DND-41 (cell line): ENCODE results near the gene ACACA.
"Not testable (repeated sequence)": the region's sequence is repeated elsewhere in the genome, so short reads cannot be mapped to it uniquely, and the experiment has no call there.

ENCODE experiments used
- ATAC-seq: fragments of 200-7000 bp; cut with Tn5 transposase; 3 replicates; pipeline ENCODE4 v1.9.1; 2021; ENCODE audit warnings: low read depth; ENCODE audit not compliant: insufficient read depth
- DNase-seq: peaks from one replicate; pipeline ENCODE4 v3.0.0-alpha.2; 2020
- H2AFZ ChIP-seq: 2 replicates; pipeline ENCODE4 v1.6.0; 2012; ENCODE audit warnings: low read depth, low read length
- H3K27ac ChIP-seq: 2 replicates; pipeline ENCODE4 v1.5.1; 2012; ENCODE audit warnings: low read length, inconsistent platforms
- H3K27me3 ChIP-seq: fragments of 200-600 bp; sonication (generic); 2 replicates; pipeline ENCODE4 v1.6.0; 2012; ENCODE audit warnings: low read length, mild to moderate bottlenecking, inconsistent platforms; ENCODE audit not compliant: insufficient read depth, poor library complexity
- H3K36me3 ChIP-seq: 2 replicates; pipeline ENCODE4 v1.5.1; 2012; ENCODE audit warnings: low read length, inconsistent platforms; ENCODE audit not compliant: insufficient read depth
- H3K4me1 ChIP-seq: 2 replicates; pipeline ENCODE4 v1.5.1; 2012; ENCODE audit warnings: mild to moderate bottlenecking, low read length; ENCODE audit not compliant: insufficient read depth
- H3K4me2 ChIP-seq: 2 replicates; pipeline ENCODE4 v1.6.0; 2012; ENCODE audit warnings: mild to moderate bottlenecking, moderate library complexity, low read length, inconsistent platforms; ENCODE audit not compliant: insufficient read depth
- H3K4me3 ChIP-seq, 2 experiments: fragments of 200-600 bp in 1 of 2; shearing (Covaris generic) in 1 of 2; 2 replicates each; pipeline ENCODE4 v1.5.1; 2012 to 2016; ENCODE audit warnings: inconsistent platforms in 2 of 2, low read length in 2 of 2, mild to moderate bottlenecking in 2 of 2, low read depth in 1 of 2, moderate library complexity in 1 of 2
- H3K79me2 ChIP-seq: 2 replicates; pipeline ENCODE4 v1.6.0; 2012; ENCODE audit warnings: low read length, inconsistent platforms; ENCODE audit not compliant: insufficient read depth
- H3K9ac ChIP-seq: 2 replicates; pipeline ENCODE4 v1.6.0; 2012; ENCODE audit warnings: low read depth, mild to moderate bottlenecking, inconsistent platforms, low read length, moderate library complexity
- H3K9me3 ChIP-seq: 2 replicates; pipeline ENCODE4 v1.5.1; 2012; ENCODE audit warnings: low read length, moderate library complexity, mild to moderate bottlenecking, inconsistent platforms; ENCODE audit not compliant: insufficient read depth, severe bottlenecking
- H4K20me1 ChIP-seq: 2 replicates; pipeline ENCODE4 v1.6.0; 2012; ENCODE audit warnings: low read length; ENCODE audit not compliant: insufficient read depth
- EZH2 ChIP-seq: IDR thresholded peaks from 3 replicates; pipeline ENCODE4 v1.6.1; 2012; ENCODE audit warnings: borderline replicate concordance, low read depth, mild to moderate bottlenecking, moderate library complexity, low read length, inconsistent platforms; ENCODE audit not compliant: severe bottlenecking
- TF ChIP-seq, protein P1 (sequence below): IDR thresholded peaks from 2 replicates; pipeline ENCODE4 v1.5.1; 2012; ENCODE audit warnings: borderline replicate concordance, low read length, moderate library complexity, mild to moderate bottlenecking; ENCODE audit not compliant: poor library complexity, severe bottlenecking; ENCODE audit errors: extremely low read depth

ACACA gene

DNA sequence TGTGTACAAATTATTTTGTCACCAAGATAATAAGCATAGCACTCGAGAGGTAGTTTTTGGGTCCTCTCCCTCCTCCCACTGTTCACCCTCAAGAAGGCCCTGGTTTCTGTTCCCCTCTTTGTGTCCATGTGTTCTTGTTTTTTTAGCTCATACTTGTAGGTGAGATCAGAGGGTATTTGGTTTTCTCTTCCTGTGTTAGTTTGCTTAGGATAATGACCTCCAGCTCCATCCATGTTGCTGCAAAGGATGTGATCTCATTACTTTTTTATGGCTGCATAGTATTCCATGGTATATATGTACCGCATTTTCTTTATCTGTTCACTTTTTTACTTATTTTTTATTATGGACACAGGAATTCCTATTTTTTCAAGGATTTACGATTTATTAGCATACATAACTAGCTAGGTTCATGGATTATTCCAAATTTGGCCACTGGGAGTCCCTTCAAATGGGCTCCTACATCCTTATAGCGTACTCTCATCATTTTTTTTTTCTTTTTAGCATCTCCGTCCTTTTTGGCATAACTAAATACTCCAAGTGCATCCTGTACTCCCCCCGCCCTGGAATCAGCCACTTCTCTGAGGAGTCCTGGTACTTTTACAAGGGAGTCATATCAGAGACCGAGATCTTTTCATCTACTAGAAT, 7.4 kb upstream of the ACACA start:
- Histone ChIP-seq H3K9me3 (no peaks in the 10 kb centered on the region), H4K20me1 (peaks cover under 1% of the 10 kb centered on the region; the same call in 1 of the 2 replicates), H3K27me3 (no peaks in the 10 kb centered on the region), H3K4me1 (peaks cover 9% of the 10 kb centered on the region), H2AFZ (no peak overlapping the region), H3K4me2 (no peak overlapping the region), H3K36me3 (peaks cover 88% of the 10 kb centered on the region), H3K9ac (no peak overlapping the region), H3K27ac (no peak overlapping the region), H3K79me2 (peaks cover 70% of the 10 kb centered on the region), H3K4me3 (no peak overlapping the region)
- no peak for ATAC-seq
- no peak for DNase-seq
- TF ChIP-seq EZH2 = no peak
- TF ChIP-seq, protein P1, sequence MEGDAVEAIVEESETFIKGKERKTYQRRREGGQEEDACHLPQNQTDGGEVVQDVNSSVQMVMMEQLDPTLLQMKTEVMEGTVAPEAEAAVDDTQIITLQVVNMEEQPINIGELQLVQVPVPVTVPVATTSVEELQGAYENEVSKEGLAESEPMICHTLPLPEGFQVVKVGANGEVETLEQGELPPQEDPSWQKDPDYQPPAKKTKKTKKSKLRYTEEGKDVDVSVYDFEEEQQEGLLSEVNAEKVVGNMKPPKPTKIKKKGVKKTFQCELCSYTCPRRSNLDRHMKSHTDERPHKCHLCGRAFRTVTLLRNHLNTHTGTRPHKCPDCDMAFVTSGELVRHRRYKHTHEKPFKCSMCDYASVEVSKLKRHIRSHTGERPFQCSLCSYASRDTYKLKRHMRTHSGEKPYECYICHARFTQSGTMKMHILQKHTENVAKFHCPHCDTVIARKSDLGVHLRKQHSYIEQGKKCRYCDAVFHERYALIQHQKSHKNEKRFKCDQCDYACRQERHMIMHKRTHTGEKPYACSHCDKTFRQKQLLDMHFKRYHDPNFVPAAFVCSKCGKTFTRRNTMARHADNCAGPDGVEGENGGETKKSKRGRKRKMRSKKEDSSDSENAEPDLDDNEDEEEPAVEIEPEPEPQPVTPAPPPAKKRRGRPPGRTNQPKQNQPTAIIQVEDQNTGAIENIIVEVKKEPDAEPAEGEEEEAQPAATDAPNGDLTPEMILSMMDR = peak; percentile 36

GRCh38 chr17:37410357-37410756, 3.7 kb upstream of the ACACA start:
- no peak overlapping the region for H3K4me2 ChIP-seq
- no peaks in the 10 kb centered on the region for H4K20me1 ChIP-seq
- peaks cover 57% of the 10 kb centered on the region for H3K36me3 ChIP-seq
- no peak overlapping the region for H2AFZ ChIP-seq
- no peak for DNase-seq
- no peak overlapping the region for H3K9ac ChIP-seq
- H3K79me2 ChIP-seq = peaks cover 74% of the 10 kb centered on the region
- ATAC-seq = no peak
- no peak for TF ChIP-seq EZH2
- TF ChIP-seq, protein P1 = no peak
- H3K27me3 ChIP-seq = no peaks in the 10 kb centered on the region
- no peak overlapping the region for H3K4me3 ChIP-seq
- H3K27ac ChIP-seq = no peak overlapping the region
- H3K9me3 ChIP-seq = no peaks in the 10 kb centered on the region
- H3K4me1 ChIP-seq = peaks cover 35% of the 10 kb centered on the region

DNA sequence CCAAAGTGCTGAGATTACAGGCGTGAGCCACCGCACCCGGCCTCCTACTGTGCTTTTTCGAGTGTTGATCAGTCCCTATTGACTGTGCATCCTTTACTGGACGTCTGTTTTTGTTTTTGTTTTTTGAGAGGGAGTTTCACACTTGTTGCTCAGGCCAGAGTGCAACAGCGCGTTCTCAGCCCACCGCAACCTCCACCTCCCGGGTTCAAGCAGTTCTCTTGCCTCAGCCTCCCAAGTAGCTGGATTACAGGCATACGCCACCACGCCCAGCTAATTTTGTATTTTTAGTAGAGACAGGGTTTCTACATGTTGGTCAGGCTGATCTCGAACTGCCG, 1.5 kb upstream of the ACACA start:
- peaks cover 52% of the 10 kb centered on the region for H3K4me1 ChIP-seq
- H3K9ac ChIP-seq = peak overlapping the region; percentile 98
- ATAC-seq, DNase-seq, H2AFZ ChIP-seq, H3K27me3 ChIP-seq, H3K9me3 ChIP-seq, H4K20me1 ChIP-seq: not testable (repeated sequence)
- H3K27ac ChIP-seq = 0 out of 2 replicates have a peak overlapping the region, but pooled peaks have one; percentile 37
- peaks cover 78% of the 10 kb centered on the region for H3K79me2 ChIP-seq
- peak overlapping the region; percentile 68 for H3K4me2 ChIP-seq
- peaks cover 35% of the 10 kb centered on the region for H3K36me3 ChIP-seq
- H3K4me3 ChIP-seq = peak overlapping the region in 1 of 2 experiments; percentile 91; a peak in 2 of 4 replicates

GRCh38 chr17:37405955-37406634, 541 bp downstream of the ACACA start:
- Histone ChIP-seq H3K36me3 (peaks cover 18% of the 10 kb centered on the region), H4K20me1 (0 out of 2 replicates have a peak, but pooled peaks cover 3% of the 10 kb centered on the region), H3K4me2 (peak overlapping the region; percentile 95), H3K4me3 (peak overlapping the region; percentile 91 to 92), H3K27me3 (no peaks in the 10 kb centered on the region), H3K4me1 (peaks cover 52% of the 10 kb centered on the region), H3K27ac (peak overlapping the region; percentile 95), H3K79me2 (peaks cover 71% of the 10 kb centered on the region), H2AFZ (peak overlapping the region; percentile 93), H3K9me3 (no peaks in the 10 kb centered on the region), H3K9ac (peak overlapping the region; percentile 98)
- TF ChIP-seq, protein P1 = no peak
- TF ChIP-seq EZH2 = no peak
- ATAC-seq (peak; percentile 29), DNase-seq (no peak)

DNA sequence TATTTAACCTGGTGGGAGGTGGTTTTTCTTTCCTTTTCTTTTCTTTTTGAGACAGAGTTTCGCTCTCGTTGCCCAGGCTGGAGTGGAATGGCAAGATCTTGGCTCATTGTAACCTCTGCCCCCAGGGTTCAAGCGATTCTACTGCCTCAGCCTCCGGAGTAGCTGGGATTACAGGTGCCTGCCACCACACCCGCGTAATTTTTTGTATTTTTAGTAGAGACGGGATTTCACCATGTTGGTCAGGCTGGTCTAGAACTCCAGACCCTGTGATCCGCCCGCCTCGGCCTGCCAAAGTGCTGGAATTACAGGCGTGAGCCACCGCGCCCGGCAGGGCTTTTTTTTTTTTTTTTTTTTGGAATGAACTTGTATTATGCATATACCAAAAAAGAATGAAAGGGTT, 1.1 kb downstream of the ACACA start:
- not testable (repeated sequence) for ATAC-seq, H3K27me3 ChIP-seq, DNase-seq, H3K9me3 ChIP-seq, H2AFZ ChIP-seq, H4K20me1 ChIP-seq
- H3K4me1 ChIP-seq = peaks cover 52% of the 10 kb centered on the region
- H3K27ac ChIP-seq = peak overlapping the region; percentile 95
- peak overlapping the region; percentile 98 for H3K9ac ChIP-seq
- peak overlapping the region; percentile 91 to 92; a peak in 3 of 4 replicates for H3K4me3 ChIP-seq
- H3K36me3 ChIP-seq = peaks cover 12% of the 10 kb centered on the region
- peaks cover 67% of the 10 kb centered on the region for H3K79me2 ChIP-seq
- H3K4me2 ChIP-seq = peak overlapping the region; percentile 95
